GM21390 (cell line): ENCODE measurements around the gene LTBP3.

ENCODE experiments used
- ATAC-seq: cut with Tn5 transposase; IDR thresholded peaks from one replicate; pipeline ENCODE4 v1.9.1; 2021; ENCODE audit not compliant: unreplicated experiment

LTBP3 gene

DNA sequence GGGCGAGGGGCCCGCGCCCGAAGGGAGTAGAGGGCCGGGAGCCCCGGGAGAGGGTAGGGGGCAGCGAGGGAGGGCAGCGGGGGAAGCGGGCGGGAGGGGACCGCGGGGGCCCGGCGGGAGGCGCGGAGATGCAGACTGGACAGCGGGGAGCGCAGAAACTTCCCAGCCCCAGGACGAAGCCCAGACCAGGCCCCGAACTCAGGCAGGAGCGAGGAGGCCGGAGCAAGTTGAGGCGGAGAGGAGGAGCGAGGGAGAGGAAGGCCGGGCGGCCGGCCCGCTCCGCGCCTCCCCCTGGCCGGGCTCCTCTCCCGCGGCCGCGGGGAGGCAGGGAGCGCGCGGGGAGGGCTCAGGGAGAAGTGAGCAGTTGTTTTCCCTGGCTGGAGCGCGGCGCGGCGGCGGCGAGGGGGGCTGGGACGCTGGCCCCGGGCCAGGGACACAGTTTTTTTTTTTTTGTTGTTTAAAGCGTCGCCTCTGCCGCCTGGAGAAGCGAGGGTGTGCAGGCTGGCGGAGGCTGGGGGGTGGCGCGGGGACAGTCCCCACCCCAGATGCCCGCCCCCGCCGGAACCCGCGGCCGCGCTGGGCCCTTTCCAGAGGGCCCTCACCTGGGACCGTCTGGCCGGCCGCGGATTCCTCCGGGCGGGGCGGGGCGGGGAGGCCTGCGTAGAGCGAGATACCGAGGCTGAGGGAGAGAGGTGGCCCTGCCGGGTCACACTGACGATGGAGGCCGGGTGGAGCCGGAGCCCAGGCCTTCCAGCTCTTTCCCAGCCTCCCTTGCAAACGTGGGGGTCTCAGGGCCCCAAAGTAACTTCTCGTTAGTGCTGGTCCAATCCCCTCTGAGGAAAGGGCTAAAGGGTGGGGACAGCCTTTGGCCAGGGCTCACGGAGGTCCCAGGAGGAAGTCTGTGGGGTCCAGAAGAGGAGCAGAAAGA is at the start of gene LTBP3:
TSS of gene LTBP3 (minus strand) at position 358 of the 928 bp plus-strand sequence. CDS start 400 bp downstream, outside the sequence.
- no peak for ATAC-seq

DNA sequence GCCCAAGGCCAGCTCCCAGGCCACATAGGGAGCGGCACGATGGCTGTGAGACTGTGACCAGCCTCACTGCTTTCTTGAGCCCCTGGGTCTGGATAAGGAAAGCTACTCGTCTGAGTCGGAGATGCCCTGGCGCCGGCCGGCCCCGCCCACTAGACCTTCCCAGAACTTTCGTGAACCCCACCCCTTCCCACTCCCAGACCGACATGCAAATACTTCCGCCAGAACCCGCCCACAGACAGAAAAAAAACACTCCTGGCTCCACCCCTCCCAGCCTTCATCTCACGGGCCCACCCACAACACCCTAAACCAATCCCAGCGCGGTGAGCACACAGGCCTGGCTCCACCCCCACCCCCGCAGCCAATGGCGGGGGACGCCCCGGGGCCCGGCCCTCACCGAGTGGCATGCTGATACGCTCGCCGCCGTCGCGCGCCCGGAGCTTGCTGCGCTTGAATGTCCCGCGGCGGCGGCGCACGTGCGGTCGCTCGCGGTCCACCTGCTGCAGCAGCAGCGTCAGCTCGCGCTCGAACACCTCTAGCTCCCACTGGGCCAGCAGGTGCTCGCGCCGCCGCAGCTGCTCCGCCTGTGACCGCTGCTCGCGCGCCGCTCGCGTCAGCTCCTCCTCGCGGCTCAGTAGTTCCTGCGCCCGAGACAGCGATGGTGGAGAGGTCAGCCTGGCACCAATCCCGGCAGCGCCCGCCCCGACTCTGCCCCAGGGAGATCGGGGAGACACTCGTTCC is 48.9 kb upstream of the LTBP3 start:
- ATAC-seq = no peak

DNA sequence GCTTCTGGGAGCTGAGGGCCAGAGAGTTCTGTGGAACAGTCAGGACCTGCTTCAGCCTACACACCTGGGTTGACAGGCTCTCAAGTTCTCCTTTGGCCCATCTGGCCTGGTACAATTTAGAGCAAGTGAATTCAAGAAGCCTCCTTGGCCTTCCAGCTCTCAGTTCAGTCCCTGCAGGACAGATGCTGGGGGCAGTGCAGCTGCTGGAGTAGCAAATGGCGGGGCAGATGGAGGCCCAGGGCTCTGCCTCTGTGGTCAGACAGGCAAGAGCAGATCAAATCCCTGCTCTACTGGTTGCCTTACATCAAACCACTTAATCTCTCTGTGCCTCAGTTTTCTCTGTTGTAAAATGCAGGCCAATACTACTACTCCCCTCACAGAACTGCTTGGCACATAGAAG is 46.1 kb upstream of the LTBP3 start:
- no peak for ATAC-seq

DNA sequence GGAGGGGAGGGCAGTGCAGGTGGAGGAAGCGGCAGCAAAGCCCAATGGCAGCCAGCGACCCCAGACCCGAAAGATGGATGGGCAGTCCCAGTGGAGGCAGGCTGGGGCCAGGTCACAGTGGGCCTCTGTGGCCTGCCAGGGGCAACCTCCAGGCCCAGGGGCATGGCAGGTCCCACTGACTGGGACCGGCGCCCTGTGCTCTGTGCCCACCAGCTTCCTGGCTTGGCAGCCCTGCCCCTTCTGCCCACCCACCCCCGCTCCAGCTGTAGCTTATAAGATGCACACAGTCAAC is 41.7 kb upstream of the LTBP3 start:
- no peak for ATAC-seq

DNA sequence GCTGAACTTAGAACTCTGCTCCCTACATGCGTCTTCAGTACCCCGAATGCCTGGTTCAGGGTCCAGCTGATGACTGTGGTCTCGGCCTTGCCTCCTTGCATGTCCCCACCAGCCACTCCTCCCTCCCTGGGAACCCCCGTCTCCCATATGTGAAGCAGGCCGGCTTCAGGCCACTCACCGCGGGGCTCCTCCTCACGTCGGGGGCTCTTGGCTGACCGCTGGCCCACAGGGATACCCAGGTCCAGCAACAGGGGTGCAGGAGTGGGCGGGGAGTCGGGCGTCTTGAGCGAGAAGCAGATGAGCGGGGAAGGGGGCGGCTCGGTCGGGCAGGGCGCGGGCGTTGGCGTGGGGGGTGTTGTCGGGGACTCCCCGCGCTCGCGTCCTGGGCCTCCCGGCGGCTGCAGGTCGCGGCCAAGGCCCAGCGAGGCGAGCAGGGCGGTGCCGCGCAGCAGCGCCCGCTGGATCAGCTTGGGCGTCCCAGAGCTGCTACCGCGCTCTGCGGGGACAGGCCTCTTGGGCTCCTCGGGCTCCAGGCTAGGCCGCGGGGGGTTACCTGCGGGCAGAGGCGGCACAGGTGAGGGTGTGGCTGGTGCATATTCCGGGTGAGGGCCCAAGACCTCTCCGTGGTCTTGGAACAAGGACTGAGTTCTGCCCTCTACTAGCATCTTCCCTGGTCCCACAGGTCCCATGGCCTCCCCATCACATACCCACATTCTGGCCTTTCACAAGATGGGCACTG is 41.2 kb upstream of the LTBP3 start:
- no peak for ATAC-seq

DNA sequence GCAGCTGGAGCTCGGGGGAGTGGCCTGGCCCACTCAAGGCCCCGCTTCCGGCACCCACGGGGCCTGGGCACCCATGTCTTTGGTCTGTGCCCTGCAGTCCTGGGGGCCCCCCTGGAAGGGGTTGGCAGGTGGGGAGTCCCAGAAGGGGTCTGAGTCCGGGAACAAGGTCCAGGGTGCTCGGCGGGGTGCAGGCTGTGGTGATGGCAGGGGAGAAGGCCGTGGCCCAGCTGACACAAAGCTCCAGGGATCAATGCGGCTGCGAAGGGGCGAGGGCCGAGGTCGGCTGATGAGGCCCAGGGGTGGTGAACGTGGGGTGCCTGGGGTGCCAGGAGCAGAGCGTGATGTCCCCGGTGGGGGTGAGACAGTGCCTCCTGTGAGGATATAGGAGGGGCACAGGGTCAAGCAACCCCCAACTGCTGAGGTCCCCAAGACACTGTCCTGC is 40.1 kb upstream of the LTBP3 start:
- no peak for ATAC-seq

DNA sequence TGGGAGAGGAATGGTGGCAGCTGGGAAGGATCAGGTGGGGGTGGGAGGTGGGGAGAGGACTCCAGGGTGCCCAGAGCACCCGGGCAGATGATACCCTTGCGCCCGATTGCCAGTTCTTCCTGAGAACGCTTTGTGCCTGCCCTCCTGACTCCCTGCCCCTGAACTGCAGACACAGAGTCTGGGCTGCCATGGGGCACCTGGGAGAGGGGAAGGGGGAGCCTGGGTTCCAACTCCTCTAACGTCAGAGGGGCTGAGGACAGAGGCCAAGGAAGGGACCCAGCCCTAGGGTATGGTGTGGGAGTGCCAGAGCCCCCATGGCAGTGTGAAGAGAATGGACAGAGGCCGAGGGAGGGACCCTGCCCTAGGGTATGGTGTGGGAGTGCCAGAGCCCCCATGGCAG is 38.4 kb upstream of the LTBP3 start:
- no peak for ATAC-seq

DNA sequence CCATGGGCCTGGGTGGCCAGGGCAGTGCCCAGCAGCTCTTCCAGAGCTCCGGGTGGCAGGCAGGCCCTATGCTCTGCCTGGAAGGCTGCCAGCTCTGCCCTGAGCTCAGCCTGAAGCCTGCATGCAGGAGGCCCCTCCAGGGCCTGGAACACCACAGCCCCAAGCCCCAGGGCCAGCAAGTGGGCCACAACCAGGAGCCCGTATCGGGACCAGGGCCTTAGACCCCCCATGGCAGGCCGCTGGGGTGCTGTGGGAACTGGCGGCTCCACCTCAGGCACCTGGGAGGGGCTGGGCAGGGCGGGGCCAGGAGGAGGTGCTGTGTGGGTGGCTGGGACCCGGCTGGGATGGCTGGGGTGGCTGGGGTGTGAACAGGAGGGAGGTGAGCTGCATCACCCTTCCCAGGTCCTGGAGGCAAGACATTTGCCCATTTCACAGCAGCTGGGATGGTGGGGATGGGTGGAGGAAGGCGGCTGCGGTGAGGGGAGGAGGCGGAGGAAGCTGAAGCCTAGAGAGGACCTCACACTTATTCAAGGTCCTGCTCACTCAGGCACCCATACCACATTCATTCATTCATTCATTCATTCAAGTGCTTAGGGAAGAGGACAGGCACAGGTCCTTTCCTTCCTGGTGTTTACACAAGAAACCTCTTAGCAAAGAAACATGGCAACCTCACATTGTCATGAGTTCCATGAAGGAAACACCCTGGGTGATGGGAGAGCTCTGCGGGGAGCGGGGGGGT is 37.6 kb upstream of the LTBP3 start, which contains the start of gene KCNK7:
TSS of gene KCNK7 (minus strand) at position 258 of the 739 bp plus-strand sequence. CDS start at position 230, 28 bp downstream.
- no peak for ATAC-seq

DNA sequence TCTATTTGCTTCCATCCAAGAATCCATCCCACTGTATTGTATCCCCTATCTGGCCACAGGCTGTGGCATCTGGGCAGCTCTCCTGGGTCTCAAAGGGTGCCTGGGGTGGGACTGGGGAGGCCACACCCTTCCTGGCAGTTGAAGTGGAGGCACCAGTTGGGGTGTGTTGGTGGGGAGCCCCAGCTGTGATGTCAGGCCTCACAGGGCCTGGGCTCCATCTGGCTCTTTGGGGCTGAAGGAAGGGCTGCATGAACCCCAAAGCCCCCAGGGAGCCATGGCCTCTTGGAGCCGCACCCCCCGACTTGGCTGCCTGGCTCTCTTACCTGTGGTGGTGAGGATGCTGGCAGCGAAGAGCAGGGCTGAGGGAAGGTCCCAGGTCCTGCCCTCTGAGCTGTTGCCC is 37.0 kb upstream of the LTBP3 start:
- ATAC-seq = no peak

DNA sequence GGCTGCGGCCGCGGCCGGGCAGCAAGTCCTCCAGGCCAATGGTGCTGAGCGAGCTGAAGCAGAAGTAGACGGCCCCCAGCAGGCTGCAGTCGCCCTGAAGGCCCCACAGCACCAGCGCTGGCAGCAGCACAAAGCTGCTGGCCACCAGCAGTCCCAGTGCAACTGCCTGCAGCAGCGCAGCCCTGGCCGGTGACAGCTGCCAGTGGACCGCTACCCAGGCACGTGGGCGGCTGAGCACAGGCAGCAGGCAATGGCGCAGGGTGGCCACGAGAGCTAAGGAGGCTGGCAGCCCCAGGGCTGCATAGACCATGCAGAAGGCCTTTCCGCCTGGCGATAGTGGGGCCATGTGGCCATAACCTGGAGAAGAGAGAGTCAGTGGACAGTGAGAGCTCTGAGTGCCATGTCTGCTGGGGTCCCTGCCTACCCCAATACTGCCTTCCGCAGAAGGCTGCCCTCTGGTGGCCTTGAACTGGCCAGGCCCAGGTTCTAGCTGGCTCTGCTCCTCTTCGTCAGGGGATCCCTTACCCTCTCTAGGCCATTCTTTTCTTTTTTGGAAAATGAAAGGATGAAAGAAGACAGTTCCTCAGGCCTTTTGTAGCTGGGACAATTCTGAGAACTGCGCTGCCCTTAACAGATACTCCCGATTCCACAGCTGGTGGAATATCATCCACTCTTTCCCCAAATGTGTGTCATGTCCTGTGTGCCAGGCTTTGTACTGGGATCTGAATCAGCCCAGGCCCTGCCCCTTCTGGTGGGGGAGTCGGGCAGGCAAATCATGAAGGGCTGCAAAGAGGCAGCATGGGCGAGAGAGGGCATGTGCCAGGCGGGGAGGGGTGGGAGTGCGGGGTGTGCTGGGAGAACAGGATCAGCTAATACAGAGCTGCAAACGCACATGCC is 35.6 kb upstream of the LTBP3 start:
- no peak for ATAC-seq

DNA sequence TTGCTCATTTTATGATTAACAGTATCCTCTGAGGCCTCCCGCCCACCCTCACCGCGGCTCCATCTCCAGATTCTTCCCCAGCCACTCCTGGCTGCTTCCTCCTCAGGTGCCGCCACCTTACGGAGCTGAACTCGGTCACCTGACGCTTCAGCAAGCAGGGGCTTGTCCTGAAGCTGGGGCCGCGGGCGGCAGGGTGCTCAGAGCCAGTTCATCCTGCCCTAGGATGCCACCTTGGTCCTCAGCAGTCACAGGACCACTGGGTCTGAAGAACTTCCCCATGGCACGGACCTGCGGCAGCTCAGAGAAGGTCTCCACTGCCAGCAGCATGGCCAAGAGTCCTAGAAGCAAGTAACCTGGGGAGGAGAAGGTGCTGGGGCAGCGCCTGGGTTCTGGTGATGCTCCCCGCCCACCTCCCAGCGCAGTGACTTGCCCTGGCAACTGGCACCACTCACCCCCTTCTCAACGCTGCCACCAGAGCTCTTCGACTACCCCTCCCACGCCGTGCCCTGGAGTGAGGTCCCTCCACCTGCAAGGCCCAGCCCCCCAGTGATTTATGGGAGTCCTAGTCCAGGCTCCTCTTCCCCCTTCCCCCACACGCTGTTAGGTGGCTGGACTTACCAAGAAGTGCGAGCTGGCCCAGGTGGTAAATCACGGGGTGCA is 34.8 kb upstream of the LTBP3 start:
- ATAC-seq = no peak

DNA sequence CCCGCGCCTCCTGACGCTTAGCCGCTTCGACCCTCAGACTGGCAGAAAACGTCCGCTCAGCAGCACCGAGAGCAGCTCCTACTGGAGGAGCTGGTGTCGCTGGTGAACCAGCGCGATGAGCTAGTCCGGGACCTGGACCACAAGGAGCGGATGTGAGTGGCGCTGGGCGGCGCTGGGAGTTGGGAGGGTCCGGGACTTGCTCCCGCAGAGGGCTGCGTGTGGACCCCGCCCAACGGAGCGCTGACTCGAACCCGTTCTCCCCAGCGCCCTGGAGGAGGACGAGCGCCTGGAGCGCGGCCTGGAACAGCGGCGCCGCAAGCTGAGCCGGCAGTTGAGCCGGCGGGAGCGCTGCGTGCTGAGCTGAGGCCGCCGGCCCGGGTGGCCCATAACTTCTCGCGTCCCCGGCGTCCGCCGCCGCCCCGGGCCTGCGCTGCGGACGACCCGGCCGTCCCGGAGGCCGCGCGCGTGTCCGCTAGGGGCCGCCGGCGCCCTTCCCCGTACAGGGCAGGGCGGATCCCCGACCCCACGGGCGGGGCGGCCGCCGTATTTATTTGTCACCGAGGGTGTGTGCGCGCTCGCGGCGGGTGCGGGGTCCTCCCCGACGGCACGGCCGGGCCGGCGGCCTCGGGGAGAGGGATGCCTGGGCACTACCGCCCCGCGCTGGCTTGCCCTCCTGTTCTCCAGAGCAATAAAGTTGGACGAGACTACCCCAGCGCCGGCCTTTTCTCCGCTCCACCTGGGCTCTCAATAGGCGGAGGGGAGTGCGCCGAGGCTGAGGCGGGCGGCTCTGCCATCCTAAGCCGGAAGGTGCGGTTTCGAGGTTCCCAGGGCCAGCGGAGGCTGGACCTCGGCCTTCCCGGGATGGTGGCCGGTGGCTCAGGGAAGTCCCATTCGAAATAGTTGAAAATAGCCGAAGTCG is 34.0 kb upstream of the LTBP3 start:
- ATAC-seq = no peak

DNA sequence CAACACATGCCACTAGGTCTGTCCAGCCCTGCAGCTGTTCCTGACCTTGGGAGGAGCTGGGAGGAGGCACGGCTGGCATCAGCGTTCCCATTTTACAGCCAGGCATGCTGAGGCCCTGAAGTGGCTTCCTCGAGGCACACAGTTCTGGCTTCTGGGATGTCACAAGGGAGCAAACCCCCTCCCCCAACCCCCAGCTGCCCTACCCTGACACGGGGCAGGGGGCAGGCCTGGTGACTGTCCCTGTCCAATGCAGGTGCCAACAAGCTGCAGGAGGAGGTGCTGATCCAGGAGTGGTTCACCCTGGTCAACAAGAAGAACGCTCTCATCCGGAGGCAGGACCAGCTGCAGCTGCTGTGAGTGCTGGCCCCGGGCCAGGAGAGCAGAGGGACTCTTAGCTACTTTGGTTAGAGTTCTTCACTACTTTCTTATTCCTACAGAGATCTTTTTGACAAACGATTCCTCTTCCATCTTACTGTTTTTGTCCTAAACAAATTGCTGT is 32.1 kb upstream of the LTBP3 start:
- ATAC-seq = no peak

DNA sequence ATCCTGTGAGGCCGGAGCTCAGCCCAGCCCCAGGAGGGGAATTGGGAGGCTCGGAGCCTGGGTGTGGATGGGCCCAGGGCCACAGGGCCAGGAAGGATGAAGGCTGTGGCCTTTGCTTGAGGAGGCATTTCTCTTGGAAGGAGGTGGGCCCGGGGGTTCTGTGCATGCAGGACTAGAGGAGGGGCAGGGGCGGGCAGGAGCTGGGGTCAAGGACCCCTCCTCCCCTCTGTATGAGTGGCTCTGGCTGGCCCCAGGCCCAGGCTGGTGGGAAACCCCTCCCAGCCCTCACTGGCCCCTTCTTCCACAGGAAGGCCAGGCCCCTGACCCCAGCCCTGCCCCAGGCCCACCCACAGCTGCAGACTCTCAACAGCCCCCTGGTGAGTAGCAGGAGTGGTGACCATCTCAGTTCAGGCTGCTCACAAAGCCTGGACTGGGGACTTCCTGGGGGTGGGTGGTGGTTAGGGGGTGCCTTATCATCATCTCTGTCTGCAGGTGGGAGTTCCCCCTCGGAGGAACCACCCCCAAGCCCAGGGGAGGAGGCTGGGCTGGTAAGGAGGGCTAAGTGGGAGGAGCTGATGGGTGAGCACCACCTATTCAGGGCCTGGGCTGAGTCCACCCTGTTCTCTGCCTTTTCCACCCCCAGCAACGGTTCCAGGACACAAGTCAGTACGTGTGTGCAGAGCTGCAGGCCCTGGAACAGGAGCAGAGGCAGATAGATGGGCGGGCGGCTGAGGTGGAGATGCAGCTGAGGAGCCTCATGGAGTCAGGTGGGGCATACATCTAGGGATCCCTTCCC is 31.5 kb upstream of the LTBP3 start:
- no peak for ATAC-seq

DNA sequence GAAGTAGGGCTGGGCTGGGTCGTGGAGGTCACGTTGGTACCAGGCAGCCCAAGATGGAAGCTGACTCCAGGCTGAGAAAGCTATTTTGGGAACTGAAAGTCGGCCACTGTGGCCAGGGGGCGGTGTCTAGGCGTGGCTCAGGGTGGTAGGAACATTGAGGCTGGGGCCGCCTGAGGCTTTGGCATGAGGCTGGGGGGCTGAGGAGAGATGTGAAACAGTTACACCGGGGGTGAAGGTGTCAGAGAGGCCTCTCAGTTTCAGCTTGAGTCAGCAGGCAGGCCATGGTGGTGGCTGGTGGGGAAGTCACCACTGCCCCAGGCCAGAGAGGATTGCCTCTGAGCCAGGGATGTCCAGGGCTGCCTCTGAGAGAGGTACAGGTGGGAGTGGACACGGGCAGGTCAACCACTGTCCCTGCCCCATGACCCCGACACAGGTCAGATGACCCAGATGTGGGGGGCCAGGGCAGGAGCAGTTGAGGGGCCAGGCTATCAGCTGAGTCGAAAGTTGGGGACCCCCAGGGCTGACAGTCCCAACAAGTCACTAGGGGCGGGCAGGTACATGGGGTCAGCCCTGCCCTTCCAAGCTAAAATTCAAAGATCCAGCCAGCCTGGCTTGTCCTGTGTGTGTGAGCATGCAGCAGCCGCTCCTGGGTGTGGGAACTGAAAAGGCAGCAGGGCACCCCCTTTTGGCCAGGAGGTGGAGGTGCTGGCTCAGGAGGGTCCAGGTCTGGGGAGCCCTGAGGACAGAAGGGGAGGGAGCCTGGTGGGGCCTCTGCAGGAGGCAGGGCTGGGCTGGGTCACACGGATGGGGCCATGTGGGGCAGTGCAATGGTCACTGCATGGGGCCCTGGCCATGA is 30.3 kb upstream of the LTBP3 start:
- peak; percentile 80 for ATAC-seq

DNA sequence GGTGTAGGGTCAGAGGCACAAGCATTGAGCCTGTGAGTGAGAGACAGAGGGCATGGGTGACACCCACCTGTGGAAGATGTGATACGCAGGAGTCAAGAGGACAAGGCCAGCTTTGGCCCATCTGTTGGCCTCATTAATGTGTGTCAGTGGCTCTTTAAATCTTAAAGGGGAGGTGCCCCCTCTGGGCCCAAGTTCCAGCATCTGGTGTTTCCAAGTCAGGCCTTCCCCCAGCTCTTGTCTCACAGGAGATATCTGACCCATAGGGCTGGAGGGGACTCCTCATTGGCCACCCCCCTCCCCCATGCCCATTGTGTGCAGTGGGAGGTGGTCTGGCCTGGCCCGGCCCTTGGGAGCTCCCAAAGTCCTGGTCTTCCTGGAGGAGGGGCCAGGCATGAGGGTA is 28.5 kb upstream of the LTBP3 start:
- no peak for ATAC-seq
